Left colon (tissue), 2 donors: ENCODE results near the gene MGST1. TPM values are rescaled to one million over a fixed set of nuclear protein-coding genes. Genes with fewer than 3 reads are reported as not detected.
"Not testable (repeated sequence)": the region's sequence is repeated elsewhere in the genome, so short reads cannot be mapped to it uniquely, and the experiment has no call there.

Source experiments
- ATAC-seq: fragments of 200-7000 bp; cut with Tn5 transposase; one replicate; pipeline ENCODE4 v1.9.1; 2020; ENCODE audit warnings: mild to moderate bottlenecking, moderate library complexity
- DNase-seq, 2 donors: peaks; one replicate each; pipeline ENCODE4 v3.0.0-alpha.2; 2020
- intact Hi-C, 2 donors: fragments of 100-400 bp; cut with DNase I in 1 of 2; cut with micrococcal nuclease in 1 of 2; formaldehyde crosslinking; loops; one replicate each; pipeline versions ENCODE4 v1.11.2 to v1.14.0; 2022; cut with DNase I, micrococcal nuclease
- total RNA-seq, 2 donors: library from RNA; stranded (reverse); fragmentation: NEBNext Ultra II Directional; extraction: Animal tissue kit (Norgen Biotek cat#: 25700); gene quantifications; one replicate each; pipeline ENCODE4 v1.2.1, GENCODE V29; 2021
- donor health status: DM: no; HTN: no; CAD: no.
- donor health status: DM: yes; HTN: yes; CAD: no.

MGST1 gene
- total RNA-seq, 2 donors from 2014 or later = 333 to 354 TPM

GRCh38 chr12:16401835-16402234 lies 54.4 kb downstream of the MGST1 start:
- ATAC-seq, intact Hi-C loops, DNase-seq: not testable (repeated sequence)

GRCh38 chr12:16407346-16407745 lies 59.9 kb downstream of the MGST1 start:
- intact Hi-C loops = no loop called here
- ATAC-seq = no peak
- no peak for DNase-seq

Other genes with a start within 250 kb of the MGST1 start
- gene SLC15A5, start 70.0 kb upstream of the MGST1 start, total RNA-seq = not detected